Measurements from ENCODE around the gene CDC42BPB.

The CDC42BPB gene

DNA sequence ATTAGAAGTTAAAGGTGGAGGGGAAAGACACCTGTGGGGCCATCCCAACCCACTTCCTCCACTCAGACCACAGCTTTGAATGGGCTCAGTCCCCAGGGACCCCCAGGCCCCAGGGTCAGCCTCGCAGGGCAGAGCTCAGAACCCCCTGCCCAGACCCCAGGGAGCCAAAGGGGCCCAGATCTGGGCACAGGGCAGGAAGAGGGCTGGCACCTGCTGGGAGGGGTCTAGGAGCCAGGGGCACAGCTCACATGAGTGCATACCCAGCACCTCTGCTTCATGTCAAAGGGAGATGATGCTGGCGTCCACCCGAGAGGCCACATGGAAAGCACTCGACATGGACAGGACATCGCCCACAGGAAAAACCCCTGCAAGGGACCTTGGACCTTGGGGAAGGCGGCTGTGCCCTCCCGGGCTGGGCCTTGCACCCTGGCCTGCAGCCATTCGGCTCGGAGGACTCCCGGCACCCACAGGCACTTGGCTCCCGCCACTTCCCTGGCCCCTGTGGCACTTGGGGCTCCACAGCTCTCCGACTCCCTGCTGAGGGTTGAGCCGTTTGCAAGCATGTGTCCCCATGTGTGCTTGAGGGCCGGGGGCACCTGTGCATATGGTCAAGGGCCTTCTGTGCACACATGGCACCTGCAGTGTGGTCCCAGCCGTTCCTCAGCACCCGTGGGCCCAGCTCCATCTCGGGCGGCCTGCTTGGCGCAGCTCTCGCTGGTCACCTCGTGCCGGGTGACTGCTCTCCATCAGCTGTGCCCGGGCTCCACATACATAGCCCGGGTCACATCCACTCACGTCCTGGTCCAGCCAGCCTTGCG is 142.7 kb downstream of the CDC42BPB start:
- no peak for DNase-seq (ENCODE audit: low spot score)

DNA sequence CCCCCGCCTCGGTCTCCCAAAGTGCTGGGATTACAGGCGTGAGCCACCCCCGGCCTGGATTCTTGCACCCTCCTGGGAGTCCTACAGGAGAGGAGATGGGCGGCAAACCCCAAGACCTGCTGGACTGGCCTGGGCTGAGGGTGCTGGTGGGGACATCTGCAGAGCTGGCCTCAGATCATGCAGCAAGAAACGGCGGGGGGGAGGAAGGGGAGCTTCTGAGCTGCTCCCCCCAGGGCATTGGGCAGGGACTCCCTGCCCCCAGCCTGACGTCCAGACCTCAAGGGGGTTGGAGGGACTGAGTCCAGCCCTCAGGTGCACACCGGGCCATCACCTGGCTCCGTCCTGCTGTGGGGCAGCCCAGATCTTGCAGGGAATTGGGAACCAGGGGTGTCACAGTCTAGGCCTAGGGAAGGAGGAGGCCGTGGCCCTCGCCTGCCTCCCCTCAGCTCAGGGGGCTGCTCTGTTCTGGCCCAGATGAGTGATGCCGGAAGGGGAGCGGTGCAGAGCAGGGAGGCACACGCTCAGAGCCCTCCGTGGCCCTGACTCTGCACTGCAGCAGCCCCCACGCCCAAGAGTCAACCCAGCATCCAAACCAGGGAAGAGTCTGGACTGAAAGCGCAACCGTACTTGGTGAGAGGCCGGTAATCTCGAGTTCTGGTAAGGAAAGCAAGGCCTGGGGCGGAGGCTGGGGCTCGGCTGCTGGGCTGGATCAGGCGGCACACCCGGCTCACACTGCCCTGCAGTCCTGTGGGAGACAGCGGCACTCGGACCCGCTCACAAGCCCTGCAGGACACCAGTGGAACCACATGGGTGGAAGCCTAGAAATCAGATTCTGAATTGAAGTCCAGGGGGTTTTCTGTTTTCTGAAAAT is 143.8 kb downstream of the CDC42BPB start:
- DNase-seq (ENCODE audit: low spot score): no peak

DNA sequence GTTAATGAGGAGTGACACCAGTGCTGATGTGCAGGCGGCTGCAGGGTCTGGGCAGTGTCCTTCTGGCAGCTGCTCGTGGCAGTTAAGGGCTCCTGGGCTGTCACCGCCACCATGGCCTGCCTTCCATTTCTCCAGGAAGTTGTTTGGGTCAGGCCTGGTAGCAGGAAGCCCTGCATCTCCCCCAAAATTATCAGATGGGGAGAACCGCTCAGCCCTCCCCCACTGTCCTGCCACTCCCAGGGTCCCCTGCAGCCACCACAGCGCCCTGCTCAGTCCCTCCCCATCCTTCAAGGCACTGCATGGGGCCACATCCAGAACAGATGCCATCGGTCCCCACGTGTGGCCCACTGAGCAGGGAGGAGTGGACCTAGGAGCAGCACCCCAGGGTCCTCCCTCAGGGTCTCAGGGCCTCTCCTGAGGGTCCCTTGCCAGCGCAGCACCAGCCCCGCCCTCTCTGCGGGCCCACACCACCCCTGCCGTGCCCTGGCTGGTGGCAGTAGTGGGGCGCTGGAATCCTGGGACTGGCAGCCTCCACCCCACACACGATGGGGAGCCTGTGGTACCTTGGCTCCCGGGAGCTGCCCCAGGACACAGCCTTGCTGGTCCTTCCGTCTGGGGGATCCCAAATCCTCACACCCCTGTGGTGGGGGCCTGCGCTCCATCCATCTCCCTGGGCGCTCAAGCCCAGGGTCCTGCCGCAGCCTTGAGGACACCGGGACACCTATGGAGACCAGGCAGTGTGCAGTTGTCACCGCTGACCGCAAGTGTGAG is 145.2 kb downstream of the CDC42BPB start:
- DNase-seq (ENCODE audit: low spot score): no peak

DNA sequence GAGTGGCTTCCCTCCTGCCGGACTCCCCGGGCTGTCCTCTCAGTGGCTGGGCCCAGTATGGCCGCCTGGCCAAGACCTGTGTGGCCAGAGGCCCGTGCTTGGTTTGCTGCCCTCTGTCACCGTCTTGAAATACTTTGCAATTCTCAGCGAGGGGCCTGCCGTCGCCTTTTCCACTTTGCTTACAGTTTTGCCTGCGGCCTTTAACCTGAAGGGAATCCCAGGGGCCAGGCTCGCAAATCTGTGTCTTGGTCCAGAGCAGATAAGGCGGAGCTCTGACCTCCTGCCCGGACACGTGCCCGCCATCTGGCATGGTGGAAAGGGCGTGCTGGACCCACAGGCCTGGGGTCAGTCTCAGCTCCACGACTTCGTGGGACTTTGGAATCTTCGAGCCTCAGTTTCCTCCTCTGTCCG is 145.8 kb downstream of the CDC42BPB start:
- no peak for DNase-seq (ENCODE audit: low spot score)

DNA sequence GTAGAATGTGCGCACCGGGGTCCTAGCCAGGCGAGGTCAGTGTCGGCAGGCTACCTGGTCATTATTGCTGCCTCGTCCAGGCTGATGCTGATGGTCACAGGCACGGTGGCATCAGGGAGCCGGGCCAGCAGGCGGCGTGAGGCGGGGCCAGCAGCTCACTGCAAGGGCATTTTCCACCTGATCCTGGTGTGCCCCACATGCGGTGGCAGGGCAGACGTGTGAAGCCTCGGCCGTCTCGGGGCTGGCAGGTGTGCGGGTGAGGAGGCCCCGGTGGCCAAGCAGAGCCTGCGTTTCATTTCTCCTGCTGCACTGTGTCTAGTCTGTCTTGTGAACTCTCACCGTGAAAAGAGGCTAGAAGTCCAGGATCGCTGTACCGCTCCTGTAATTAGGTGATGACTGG is 146.9 kb downstream of the CDC42BPB start:
- no peak for DNase-seq (ENCODE audit: low spot score)

DNA sequence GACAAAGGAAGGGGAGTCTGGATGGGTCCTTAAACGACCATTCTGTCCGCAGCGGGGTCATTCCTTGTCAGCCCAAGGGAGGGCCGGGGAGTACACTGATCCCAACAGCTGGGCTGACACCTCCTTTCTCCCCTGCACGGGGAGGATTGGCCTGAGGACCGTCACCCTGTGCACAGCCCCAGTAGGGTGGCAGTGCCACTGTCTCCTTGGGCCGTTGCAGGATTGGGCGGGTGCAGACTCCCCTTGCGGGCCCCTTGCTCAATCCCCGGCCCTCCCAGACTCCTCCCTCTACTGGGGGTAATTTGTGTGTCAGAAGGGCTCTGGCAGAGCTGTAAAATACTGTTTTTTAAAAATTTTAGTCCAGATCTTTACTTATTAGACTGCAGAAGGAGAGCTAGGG is 147.4 kb downstream of the CDC42BPB start:
- DNase-seq (ENCODE audit: low spot score): no peak

DNA sequence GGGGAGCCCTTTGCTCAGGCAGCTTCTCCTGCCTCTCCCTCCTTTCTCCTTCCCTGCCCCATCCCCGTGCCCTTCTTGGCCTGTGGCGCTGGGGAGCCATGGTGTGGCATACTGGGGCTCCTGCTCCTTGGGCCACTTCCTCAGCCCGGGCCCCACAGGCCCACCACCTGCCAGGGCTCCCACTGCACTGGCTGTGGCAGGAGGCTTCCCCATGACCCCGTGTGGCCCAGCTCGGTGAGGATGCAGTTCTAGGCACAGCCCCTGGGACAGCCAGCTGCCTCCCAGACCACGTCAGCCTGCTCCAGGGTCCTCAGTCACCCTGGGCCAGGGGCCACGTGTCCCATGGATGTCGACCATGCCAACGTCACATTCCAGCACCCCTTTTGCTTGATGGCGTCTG is 147.9 kb downstream of the CDC42BPB start:
- DNase-seq (ENCODE audit: low spot score): no peak

DNA sequence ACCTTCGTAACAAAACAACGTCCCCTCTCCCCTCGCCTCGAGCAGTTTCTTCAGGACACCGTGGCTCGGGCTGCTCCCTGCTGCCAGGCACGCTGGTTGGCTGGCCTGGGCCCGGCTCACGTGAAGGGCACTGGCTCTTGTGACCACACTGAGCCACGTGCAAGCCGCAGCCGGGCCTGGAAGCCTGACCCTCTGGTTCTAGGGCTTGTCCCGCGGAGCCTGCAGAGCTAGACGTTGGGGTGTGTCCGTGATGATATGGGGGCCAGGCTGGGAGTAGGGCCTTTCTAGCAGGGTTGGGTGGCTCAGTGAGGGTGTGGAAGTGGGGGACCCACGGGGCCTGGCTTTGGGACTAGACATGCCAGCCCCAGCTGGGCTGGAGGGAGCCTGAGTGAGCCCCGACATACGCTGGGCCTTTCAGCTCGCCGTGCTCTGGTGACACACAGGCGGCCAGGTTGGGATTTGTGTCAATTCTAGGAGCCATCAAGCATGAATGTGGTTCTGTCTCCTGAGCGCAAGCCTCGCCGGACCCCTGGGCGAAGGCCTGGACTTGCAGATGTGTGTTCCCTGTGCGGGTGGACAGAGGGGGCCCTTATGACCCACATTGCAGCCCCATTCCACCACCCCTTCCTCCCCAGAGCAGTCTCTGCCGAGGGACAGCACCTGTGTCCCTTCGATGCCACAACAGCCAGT is 148.4 kb downstream of the CDC42BPB start:
- DNase-seq (ENCODE audit: low spot score): no peak

DNA sequence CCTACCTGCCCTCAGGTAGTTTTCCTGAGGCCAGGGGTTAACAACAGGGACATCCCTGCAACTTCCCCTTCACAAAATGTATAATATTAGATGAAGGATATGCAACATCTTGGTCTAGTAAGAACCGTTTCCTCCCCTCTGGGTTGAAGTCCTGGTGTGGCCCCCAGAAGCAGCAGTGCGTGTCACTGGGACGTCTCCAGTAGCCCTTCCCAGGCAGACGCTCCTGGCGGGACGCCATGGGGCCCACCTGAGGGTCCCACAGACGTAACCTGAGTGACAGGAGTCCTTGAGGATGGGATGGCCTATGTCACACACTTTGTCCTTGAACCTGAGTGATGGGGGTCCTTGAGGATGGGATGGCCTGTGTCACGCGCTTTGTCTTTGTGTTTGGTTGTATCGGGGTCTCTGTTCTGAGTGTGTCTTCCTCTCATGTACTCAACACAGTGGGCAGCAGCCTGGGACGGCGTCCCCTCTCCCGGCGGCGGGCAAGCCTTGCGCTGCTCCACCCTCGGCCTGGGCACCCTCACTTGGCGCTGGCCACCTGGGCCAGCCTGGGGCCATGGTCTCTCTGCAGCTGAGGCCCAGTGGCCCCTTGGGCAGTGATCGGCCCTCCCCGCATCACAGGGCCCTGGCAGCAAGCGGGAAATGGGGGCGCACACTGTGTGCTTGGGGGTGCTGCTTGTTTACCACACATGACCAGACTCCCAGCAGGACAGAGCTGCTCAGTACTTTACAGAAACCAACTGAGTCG is 149.2 kb downstream of the CDC42BPB start:
- DNase-seq (ENCODE audit: low spot score): no peak

DNA sequence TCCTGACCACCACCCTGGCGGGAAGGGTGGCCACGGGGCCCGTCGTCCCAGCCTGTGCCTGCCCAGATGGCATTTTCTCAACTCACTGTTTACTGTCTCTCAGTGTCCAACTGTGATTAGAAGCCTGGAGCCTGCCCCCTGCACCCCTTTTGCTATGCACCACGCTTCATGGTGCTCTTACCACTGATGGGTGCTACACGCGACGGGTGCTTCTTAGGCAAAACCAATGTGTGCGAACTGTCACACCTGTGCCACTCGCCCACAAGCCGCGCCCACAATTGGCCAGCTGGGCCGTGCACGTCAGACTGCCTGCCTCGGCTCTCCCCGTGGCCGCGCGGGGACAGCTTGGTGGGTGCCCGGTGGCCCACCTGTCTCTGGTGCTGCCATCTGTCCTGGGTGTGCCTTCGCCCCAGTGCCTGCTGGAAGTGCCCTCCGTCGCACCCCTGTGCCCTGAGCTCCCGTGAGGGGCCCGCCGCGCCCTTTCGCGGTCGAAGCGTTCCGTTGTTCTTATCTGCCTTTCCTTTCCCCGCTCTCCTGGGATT is 150.0 kb downstream of the CDC42BPB start:
- no peak for DNase-seq (ENCODE audit: low spot score)

DNA sequence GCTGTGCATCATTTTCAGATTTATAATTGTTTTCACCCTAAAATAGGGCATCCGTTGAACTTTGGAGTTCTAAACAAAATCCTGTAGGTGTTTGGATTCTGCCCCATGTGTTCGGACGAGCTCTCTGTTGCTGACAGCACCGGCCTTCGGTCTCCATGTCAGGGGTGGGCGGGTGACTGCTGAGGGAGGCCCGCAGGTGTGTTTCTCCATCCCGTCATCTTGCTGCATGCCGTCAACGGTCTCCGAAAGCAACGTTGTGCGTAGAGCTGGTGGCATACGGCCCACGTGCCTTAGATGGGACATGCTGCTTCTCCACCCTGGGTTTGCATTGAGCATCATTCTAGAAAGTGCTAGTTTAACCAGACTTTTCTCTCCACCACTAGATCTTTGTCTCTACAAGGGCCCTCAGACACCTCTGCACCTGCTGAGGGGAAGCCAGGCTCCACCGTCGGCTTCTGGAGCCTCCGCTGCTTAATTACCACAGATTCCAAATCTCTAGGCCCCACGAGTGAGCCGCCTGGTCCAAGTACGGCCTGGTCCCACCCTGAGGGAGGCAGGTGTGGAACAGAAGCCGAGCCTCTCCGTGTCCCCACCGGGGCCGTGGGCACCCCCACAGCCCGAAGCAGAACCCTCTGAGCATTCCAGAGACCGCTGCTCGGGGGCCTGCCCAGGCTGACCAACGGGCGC is 150.6 kb downstream of the CDC42BPB start:
- DNase-seq (ENCODE audit: low spot score): no peak

DNA sequence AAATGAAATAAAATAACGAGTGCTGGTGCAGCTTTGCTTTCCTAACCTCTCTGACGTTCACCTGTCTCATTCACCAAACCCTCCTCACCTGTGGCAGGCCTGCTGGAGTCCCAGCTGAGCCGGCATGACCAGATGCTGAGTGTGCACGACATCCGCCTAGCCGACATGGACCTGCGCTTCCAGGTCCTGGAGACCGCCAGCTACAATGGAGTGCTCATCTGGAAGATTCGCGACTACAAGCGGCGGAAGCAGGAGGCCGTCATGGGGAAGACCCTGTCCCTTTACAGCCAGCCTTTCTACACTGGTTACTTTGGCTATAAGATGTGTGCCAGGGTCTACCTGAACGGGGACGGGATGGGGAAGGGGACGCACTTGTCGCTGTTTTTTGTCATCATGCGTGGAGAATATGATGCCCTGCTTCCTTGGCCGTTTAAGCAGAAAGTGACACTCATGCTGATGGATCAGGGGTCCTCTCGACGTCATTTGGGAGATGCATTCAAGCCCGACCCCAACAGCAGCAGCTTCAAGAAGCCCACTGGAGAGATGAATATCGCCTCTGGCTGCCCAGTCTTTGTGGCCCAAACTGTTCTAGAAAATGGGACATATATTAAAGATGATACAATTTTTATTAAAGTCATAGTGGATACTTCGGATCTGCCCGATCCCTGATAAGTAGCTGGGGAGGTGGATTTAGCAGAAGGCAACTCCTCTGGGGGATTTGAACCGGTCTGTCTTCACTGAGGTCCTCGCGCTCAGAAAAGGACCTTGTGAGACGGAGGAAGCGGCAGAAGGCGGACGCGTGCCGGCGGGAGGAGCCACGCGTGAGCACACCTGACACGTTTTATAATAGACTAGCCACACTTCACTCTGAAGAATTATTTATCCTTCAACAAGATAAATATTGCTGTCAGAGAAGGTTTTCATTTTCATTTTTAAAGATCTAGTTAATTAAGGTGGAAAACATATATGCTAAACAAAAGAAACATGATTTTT is 151.9 kb downstream of the CDC42BPB start:
- no peak for DNase-seq (ENCODE audit: low spot score)

DNA sequence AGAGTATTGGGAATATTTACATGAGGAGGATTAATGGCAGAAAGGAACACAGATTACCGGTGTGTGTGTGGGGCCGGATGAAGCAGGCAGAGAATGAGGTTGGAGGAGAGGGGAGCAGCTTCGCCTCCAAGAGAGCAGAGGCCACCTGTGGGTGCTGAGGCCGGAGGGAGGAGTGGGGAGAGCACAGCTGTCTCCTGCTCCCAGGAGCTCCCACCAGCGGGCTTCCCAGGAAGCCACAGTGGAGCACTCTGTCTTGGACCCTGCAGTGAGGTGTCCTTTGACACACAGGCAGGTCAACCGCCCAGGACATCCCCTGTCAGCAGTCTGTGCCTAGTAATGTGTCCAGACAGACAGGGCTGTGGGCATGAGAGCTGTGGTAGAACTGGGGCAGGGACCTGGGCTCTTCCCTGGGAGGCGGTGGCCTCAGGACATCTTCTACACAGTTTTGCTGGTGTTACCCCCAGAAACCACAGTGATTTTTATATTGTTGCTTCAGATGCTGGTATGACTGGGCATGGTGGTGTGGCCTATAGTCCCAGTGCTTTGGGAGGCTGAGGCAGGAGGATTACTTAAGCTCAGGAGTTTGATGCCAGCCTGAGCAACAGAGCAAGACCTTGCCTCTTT is 153.3 kb downstream of the CDC42BPB start:
- DNase-seq (ENCODE audit: low spot score): no peak

DNA sequence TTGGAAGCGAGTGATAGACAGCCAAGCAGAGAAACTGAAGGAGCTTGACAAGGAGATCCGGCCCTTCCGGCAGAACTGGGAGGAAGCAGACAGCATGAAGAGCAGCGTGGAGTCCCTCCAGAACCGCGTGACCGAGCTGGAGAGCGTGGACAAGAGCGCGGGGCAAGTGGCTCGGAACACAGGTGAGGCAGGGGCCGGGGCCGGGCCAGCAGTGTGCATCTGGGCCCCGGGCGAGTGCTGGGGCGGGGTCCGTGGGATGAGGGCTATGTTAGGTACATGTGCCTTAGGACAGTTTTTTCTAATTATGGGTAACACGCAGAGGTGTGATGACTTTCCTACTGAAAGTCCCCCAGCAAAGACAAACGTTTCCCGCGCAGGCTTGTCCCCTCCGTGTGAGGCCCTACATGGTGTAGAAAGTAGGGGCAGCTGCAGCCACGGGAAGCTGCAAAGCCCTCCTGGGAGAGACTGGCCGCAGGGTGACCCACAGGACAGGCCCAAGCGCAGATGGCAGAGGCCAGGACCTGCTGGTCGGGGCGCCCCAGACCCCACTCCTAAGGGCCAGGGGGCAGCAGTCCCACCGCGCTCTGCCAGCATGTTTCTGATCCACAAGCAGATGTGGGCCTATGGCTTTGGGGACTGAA is 154.0 kb downstream of the CDC42BPB start:
- DNase-seq (ENCODE audit: low spot score): no peak

DNA sequence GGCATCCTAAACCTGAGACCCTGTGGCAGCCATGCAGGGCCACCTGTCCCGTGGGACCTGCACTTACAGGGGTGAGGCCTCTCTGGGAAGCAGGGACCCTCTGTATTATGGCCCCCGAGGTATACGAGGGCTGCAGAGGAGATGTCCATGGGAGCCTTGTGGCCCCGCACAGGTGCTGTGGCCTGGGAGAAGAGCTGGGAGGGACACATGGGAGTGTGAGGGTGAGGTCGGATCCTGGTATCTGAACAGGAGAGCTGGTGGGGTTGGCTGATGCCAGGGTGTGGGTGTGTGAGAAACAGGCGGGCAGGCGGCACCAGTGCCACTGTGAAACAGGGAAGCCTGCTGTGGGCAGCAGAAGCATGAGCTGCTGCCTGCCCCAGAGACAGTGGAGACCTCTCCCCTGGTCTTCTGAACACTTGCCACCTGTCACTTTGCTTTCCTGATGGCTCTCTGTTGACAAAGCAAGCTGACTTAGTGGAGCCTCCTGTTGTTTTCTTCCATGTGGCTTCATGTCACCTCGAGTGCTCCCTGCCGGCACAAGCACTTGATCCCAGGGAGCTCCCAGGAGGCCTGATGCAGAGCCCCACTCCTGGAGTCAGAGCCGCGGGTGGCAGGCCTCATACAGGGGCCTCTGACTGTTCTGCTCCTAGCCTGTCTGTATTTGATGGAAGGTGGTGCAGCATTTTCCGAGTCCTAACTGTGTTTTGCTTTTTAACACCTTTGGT is 154.7 kb downstream of the CDC42BPB start:
- no peak for DNase-seq (ENCODE audit: low spot score)

DNA sequence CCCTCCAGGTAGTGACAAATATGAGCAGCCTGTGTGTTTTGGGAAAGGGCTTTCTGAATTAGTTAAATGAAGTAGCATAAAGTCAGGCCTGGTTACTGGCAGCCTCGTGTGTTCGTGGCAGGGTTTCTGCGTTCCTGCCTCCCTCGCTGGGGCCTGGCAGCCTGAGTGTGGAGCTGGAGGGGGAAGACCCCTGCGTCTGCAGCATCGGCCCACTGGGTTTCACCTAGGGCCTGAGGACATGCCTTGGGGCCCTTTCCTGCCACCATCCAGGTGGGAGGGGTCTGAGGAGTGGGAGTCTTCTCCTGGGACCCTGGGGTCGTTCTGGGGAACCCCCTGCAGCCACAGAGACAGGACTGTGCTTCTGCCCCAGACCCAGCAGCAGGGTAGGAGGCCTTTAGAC is 155.3 kb downstream of the CDC42BPB start:
- no peak for DNase-seq (ENCODE audit: low spot score)

DNA sequence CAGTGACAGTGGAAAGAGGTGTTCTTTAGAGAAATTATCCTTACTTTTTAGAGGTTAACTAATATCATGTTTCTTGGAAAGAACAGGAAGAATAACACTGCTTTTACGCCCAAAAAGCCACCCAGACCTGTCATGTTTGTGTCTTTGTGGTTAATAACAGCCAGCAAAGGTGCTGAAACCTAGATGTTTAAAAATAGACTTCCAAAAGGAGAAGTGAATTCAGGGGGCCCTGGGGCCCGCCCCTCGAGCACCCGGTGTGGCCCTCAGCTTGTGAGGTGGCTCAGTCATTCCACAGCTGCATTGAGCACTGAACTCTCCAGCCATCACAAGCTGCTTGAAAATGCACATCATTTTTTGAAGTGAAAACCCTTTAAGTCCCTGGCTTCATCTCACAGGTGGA is 155.7 kb downstream of the CDC42BPB start:
- DNase-seq (ENCODE audit: low spot score): no peak
